Amygdala (tissue), 56 donors: ENCODE measurements around the gene BEAN1.
"Not testable (repeated sequence)": the region's sequence is repeated elsewhere in the genome, so short reads cannot be mapped to it uniquely, and the experiment has no call there.

Experiments used
- DNase-seq, 56 donors: peaks; one replicate each; lab custom pipeline; 2025; lab: John Stamatoyannopoulos, UW

The BEAN1 gene

GRCh38 chr16:66438536-66438935, 11.4 kb downstream of the BEAN1 start:
- no peak for DNase-seq

GRCh38 chr16:66439051-66439730, 12.1 kb downstream of the BEAN1 start:
- DNase-seq: no peak

GRCh38 chr16:66440271-66440802, 13.2 kb downstream of the BEAN1 start:
- DNase-seq: no peak

- DNase-seq: no peak
These were observed 13.9 kb downstream of the BEAN1 start for GRCh38 chr16:66440970-66441369.

GRCh38 chr16:66441586-66442375, 14.7 kb downstream of the BEAN1 start:
- DNase-seq: no peak

GRCh38 chr16:66442502-66443268, 15.6 kb downstream of the BEAN1 start:
- DNase-seq: no peak

GRCh38 chr16:66443269-66443652, 16.2 kb downstream of the BEAN1 start:
- DNase-seq: no peak

- no peak for DNase-seq
These were observed 17.0 kb downstream of the BEAN1 start for GRCh38 chr16:66444049-66444481.

- no peak for DNase-seq
These were observed 19.6 kb downstream of the BEAN1 start for GRCh38 chr16:66446737-66447136.

GRCh38 chr16:66447491-66447890, 20.4 kb downstream of the BEAN1 start:
- DNase-seq: no peak

GRCh38 chr16:66451548-66451947, 24.5 kb downstream of the BEAN1 start:
- DNase-seq: no peak

GRCh38 chr16:66453230-66453629, 26.1 kb downstream of the BEAN1 start:
- not testable (repeated sequence) for DNase-seq

GRCh38 chr16:66454751-66455150, 27.7 kb downstream of the BEAN1 start:
- no peak for DNase-seq

GRCh38 chr16:66455970-66456369, 28.9 kb downstream of the BEAN1 start:
- no peak for DNase-seq

- DNase-seq: no peak
These were observed 30.8 kb downstream of the BEAN1 start for GRCh38 chr16:66457888-66458287.

- DNase-seq: no peak
These were observed 31.2 kb downstream of the BEAN1 start for GRCh38 chr16:66458292-66458691.

GRCh38 chr16:66458853-66459252, 31.8 kb downstream of the BEAN1 start:
- no peak for DNase-seq

- DNase-seq: no peak
These were observed 32.8 kb downstream of the BEAN1 start for GRCh38 chr16:66459878-66460277.

GRCh38 chr16:66460703-66461102, 33.6 kb downstream of the BEAN1 start:
- no peak for DNase-seq

- no peak for DNase-seq
These were observed 35.8 kb downstream of the BEAN1 start for GRCh38 chr16:66462912-66463311.

- DNase-seq: not testable (repeated sequence)
These were observed 38.9 kb downstream of the BEAN1 start for GRCh38 chr16:66465946-66466345.
